GM12891 (cell line): Measurements from ENCODE around the gene CDH4.

Experiments
- POLR2A ChIP-seq: IDR thresholded peaks from 2 replicates; pipeline ENCODE4 v1.6.1; 2011; ENCODE audit warnings: low read depth, low read length, control low read depth
- POLR2AphosphoS5 ChIP-seq: IDR thresholded peaks from 2 replicates; pipeline ENCODE4 v1.6.1; 2011; ENCODE audit warnings: low read depth, low read length, control low read depth
- TAF1 ChIP-seq: IDR thresholded peaks from 2 replicates; pipeline ENCODE4 v1.6.1; 2011; ENCODE audit warnings: low read depth, low read length, control low read depth

DNA sequence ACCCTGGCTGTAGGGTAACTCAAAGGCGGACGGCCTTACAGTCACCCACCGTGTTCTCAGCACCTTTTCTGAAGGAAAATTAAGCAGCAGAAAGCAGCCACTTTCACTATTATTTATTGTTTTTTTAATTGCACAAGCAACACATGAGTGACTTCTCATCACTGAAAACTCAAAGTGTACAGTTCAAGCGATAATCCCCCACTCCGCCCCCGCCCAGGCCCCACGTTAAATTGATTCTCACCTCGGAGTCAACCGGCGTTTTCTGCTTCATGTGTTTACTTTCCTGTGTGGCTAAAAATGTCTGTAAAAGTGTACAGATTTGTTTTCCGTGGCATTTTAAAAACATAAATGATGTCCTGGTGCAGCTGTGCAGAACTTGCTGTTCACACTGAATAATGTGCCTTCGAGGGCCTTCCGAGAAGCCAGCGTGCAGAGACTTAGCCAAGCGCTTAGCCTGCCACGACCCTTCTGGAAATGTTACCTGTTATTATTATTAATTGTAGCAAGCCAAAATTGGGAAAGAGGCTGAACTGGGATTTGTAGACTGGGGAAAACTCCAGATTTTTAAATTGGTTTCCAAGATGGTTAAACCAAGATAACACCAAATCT, 335.7 kb downstream of the CDH4 start:
- TF ChIP-seq POLR2A = no peak
- TF ChIP-seq TAF1 = no peak
- TF ChIP-seq POLR2AphosphoS5 = no peak
